ENCODE measurements around the gene CARS2.

DNA sequence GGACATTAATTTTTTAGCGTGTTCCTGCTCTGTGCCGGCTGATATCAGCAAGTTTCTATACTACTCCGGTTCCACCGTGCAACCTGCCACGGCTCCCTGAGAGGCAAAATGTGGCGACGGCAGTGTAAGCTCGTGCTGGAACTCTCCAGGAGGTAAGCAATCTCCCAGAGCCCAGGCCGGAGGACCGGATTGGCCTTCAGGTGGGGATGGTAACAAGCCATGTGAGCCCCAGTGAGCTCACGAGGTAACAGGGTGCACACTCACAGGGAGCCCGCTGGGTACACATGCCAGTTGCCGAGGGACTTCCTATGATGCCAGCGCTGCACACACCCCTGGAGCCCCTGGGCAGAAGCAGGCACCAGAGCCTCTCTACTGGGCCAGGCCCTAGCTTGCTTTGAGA is 52.1 kb downstream of the CARS2 start:
- TF ChIP-seq, protein P1, sequence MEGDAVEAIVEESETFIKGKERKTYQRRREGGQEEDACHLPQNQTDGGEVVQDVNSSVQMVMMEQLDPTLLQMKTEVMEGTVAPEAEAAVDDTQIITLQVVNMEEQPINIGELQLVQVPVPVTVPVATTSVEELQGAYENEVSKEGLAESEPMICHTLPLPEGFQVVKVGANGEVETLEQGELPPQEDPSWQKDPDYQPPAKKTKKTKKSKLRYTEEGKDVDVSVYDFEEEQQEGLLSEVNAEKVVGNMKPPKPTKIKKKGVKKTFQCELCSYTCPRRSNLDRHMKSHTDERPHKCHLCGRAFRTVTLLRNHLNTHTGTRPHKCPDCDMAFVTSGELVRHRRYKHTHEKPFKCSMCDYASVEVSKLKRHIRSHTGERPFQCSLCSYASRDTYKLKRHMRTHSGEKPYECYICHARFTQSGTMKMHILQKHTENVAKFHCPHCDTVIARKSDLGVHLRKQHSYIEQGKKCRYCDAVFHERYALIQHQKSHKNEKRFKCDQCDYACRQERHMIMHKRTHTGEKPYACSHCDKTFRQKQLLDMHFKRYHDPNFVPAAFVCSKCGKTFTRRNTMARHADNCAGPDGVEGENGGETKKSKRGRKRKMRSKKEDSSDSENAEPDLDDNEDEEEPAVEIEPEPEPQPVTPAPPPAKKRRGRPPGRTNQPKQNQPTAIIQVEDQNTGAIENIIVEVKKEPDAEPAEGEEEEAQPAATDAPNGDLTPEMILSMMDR (optimal IDR thresholded peaks at IDR 0.05 in 1 of 3, IDR thresholded peaks at IDR 0.05 in 1 of 3, conservative IDR thresholded peaks at IDR 0.05 in 1 of 3; ENCODE audit: extremely low read depth in 1 of 3, insufficient read depth in 2 of 3, low read length in 3 of 3): no peak
- TF ChIP-seq EZH2 (IDR thresholded peaks at IDR 0.05; ENCODE audit: low read length): no peak
